ENCODE results near the gene PGBD2.
"Not testable (repeated sequence)": the region's sequence is repeated elsewhere in the genome, so short reads cannot be mapped to it uniquely, and the experiment has no call there.

The PGBD2 gene

GRCh38 chr1:248886237-248886895 lies 19.7 kb upstream of the PGBD2 start:
- DNase-seq (ENCODE audit: low read depth) = no peak

GRCh38 chr1:248889914-248890243 lies 16.2 kb upstream of the PGBD2 start:
- not testable (repeated sequence) for DNase-seq (ENCODE audit: low read depth)

GRCh38 chr1:248890549-248891498 lies 15.2 kb upstream of the PGBD2 start:
- no peak for DNase-seq (ENCODE audit: low read depth)

GRCh38 chr1:248891758-248892157 lies 14.3 kb upstream of the PGBD2 start:
- no peak for DNase-seq (ENCODE audit: low read depth)

GRCh38 chr1:248892590-248892989 lies 13.4 kb upstream of the PGBD2 start:
- DNase-seq (ENCODE audit: low read depth) = no peak

- DNase-seq (ENCODE audit: low read depth) = no peak
Measured at GRCh38 chr1:248894837-248895236, 11.2 kb upstream of the PGBD2 start.

GRCh38 chr1:248897412-248898337 lies 8.4 kb upstream of the PGBD2 start:
- no peak for DNase-seq (ENCODE audit: low read depth)

GRCh38 chr1:248900637-248901036 lies 5.4 kb upstream of the PGBD2 start:
- DNase-seq (ENCODE audit: low read depth) = no peak

GRCh38 chr1:248901578-248901977 lies 4.5 kb upstream of the PGBD2 start:
- no peak for DNase-seq (ENCODE audit: low read depth)

GRCh38 chr1:248904437-248905216 lies 1.4 kb upstream of the PGBD2 start:
- DNase-seq (ENCODE audit: low read depth) = no peak

GRCh38 chr1:248905662-248906008 lies 400 bp upstream of the PGBD2 start:
- no peak for DNase-seq (ENCODE audit: low read depth)

- no peak for DNase-seq (ENCODE audit: low read depth)
Measured at GRCh38 chr1:248906753-248907661, 972 bp downstream of the PGBD2 start.

- DNase-seq (ENCODE audit: low read depth) = no peak
Measured at GRCh38 chr1:248910761-248911160, 4.7 kb downstream of the PGBD2 start.

- no peak for DNase-seq (ENCODE audit: low read depth)
Measured at GRCh38 chr1:248913933-248914332, 7.9 kb downstream of the PGBD2 start.

- DNase-seq (ENCODE audit: low read depth) = no peak
Measured at GRCh38 chr1:248914796-248915381, 8.9 kb downstream of the PGBD2 start.

- no peak for DNase-seq (ENCODE audit: low read depth)
Measured at GRCh38 chr1:248918131-248918530, 12.1 kb downstream of the PGBD2 start.

GRCh38 chr1:248923352-248924338 lies 17.6 kb downstream of the PGBD2 start:
- DNase-seq (ENCODE audit: low read depth) = no peak

GRCh38 chr1:248924696-248925532 lies 18.9 kb downstream of the PGBD2 start:
- DNase-seq (ENCODE audit: low read depth) = peak; percentile 27
